Measurements from ENCODE around the gene TUBA1B. TPM values are rescaled to one million over a fixed set of nuclear protein-coding genes. Genes with fewer than 3 reads are reported as not detected.
A peak's percentile ranks its signal among the peaks of the same experiment; 100 is the strongest.

TUBA1B gene
- total and polyA plus RNA-seq, 2 of the 13 experiments (the other 11 are each of a cell fraction or from before 2014, with no cell fraction given) = 1,275 to 1,353 TPM

- no peak for TF ChIP-seq CSRNP2 (CRISPR knock-in tag; conservative IDR thresholded peaks at IDR 0.05; ENCODE audit: low read depth)
- no peak for TF ChIP-seq ZNF136 (CRISPR knock-in tag; IDR thresholded peaks at IDR 0.05; ENCODE audit: low read depth)
- TF ChIP-seq ZNF629 (CRISPR knock-in tag; conservative IDR thresholded peaks at IDR 0.05) = no peak
- no peak for TF ChIP-seq GRHL1 (CRISPR knock-in tag; conservative IDR thresholded peaks at IDR 0.05)
- TF ChIP-seq AGO1 (IDR thresholded peaks at IDR 0.05; ENCODE audit: low read depth, low read length, poor library complexity, severe bottlenecking) = no peak
- TF ChIP-seq MNT (IDR thresholded peaks at IDR 0.05) = no peak
- no peak for TF ChIP-seq JUNB (CRISPR knock-in tag; IDR thresholded peaks at IDR 0.05; ENCODE audit: borderline replicate concordance)
- no peak for TF ChIP-seq ATF3 (CRISPR knock-in tag; IDR thresholded peaks at IDR 0.05)
- no peak for TF ChIP-seq SP1 (IDR thresholded peaks at IDR 0.05)
- TF ChIP-seq SP1 (CRISPR knock-in tag; IDR thresholded peaks at IDR 0.05) = peak; percentile 66
- TF ChIP-seq ZNF550 (CRISPR knock-in tag; IDR thresholded peaks at IDR 0.05; ENCODE audit: borderline replicate concordance) = no peak
- TF ChIP-seq PCBP2 (optimal IDR thresholded peaks at IDR 0.05; ENCODE audit: low read depth, low read length, poor library complexity, severe bottlenecking) = no peak
- TF ChIP-seq ZNF569 (CRISPR knock-in tag; IDR thresholded peaks at IDR 0.05; ENCODE audit: borderline replicate concordance) = no peak
- peak; percentile 76 for TF ChIP-seq SALL1 (CRISPR knock-in tag; IDR thresholded peaks at IDR 0.05)
- no peak for TF ChIP-seq PRDM15 (CRISPR knock-in tag; IDR thresholded peaks at IDR 0.05)
- no peak for TF ChIP-seq KMT2B (CRISPR knock-in tag; IDR thresholded peaks at IDR 0.05)
- no peak for TF ChIP-seq ZEB1 (IDR thresholded peaks at IDR 0.05; ENCODE audit: insufficient replicate concordance, low read depth)
- no peak for TF ChIP-seq ZFP1 (CRISPR knock-in tag; IDR thresholded peaks at IDR 0.05)
- TF ChIP-seq PLSCR1 (CRISPR knock-in tag; IDR thresholded peaks at IDR 0.05; ENCODE audit: borderline replicate concordance) = no peak
Observed at GRCh38 chr12:49110464-49111155, 20.6 kb downstream of the TUBA1B start, which contains the start of gene LMBR1L (continued).
